ENCODE measurements around the gene RFESD. TPM values are rescaled to one million over a fixed set of nuclear protein-coding genes. Genes with fewer than 3 reads are reported as not detected.
"Not testable (repeated sequence)": the region's sequence is repeated elsewhere in the genome, so short reads cannot be mapped to it uniquely, and the experiment has no call there.

RFESD gene
- total RNA-seq, 1 donor from 2014 or later = 4.2 TPM

- no peak for DNase-seq (ENCODE audit: low spot score in 2 of 2, unreplicated experiment in 2 of 2)
- Mint-ChIP-seq H3K4me3 (no peak overlapping the region), H3K4me1 (no peaks in the 10 kb centered on the region), H3K9me3 (no peaks in the 10 kb centered on the region), H3K36me3 (no peaks in the 10 kb centered on the region), H3K27ac (no peak overlapping the region), H3K27me3 (ENCODE audit: low read depth) (peaks cover 3% of the 10 kb centered on the region)
- TF ChIP-seq CTCF (IDR thresholded peaks at IDR 0.05; ENCODE audit: unreplicated experiment) = no peak
These were observed 7.9 kb upstream of the RFESD start for GRCh38 chr5:95638632-95639031.

DNA sequence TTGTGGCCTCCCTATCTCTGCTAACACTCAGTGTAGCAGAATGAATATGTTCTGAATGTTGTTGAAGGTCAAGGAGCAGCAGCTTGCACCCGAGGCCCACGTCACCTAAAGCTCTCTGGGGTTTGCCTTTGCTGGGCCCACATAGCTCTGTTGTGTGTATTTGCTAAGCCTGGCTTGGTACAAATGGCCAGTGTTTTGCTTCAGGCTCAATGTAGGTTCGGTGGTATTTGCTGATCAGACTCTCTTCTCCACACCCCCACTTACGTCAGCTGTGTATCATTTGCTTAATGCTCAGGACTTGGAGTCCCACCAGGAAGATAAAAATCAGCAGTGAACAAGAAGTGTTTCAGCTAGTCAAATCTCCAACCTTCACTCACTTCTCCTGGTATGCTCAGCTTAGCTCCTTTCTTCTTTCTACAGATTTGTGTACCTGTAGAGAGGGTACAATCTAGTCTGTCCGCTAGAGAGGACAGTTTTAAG, 4.8 kb upstream of the RFESD start:
- DNase-seq (ENCODE audit: low spot score in 2 of 2, unreplicated experiment in 2 of 2) = no peak
- Mint-ChIP-seq H3K4me3 (no peak overlapping the region), H3K36me3 (no peaks in the 10 kb centered on the region), H3K27ac (no peak overlapping the region), H3K4me1 (no peaks in the 10 kb centered on the region), H3K27me3 (ENCODE audit: low read depth) (peaks cover 3% of the 10 kb centered on the region), H3K9me3 (no peaks in the 10 kb centered on the region)
- no peak for TF ChIP-seq CTCF (IDR thresholded peaks at IDR 0.05; ENCODE audit: unreplicated experiment)

DNA sequence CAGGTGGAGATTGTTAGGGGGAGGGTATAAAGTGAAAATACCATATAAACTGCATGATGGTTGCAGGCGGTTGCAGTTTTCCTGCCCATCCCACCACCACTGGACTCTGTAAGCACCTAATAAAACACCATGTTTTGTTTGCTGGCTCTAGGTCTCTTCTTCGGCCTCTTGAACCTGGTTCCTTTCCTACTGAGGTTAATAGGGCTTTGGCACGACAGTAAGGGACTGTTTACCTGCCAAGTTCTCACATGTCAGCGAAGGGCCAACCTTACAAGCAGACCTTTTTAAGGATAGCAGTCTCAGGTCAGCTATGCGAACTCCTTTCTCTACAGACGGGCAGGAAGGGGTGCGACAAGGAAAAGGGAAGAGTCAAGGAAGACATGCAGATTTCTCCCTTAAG, 3.4 kb upstream of the RFESD start:
- no peak for TF ChIP-seq CTCF (IDR thresholded peaks at IDR 0.05; ENCODE audit: unreplicated experiment)
- no peaks in the 10 kb centered on the region for H3K36me3 Mint-ChIP-seq
- peaks cover 3% of the 10 kb centered on the region for H3K27me3 Mint-ChIP-seq (ENCODE audit: low read depth)
- H3K4me3 Mint-ChIP-seq = no peak overlapping the region
- H3K9me3 Mint-ChIP-seq = no peaks in the 10 kb centered on the region
- H3K4me1 Mint-ChIP-seq = peaks cover 8% of the 10 kb centered on the region
- no peak for DNase-seq (ENCODE audit: low spot score in 2 of 2, unreplicated experiment in 2 of 2)
- H3K27ac Mint-ChIP-seq = no peak overlapping the region

DNA sequence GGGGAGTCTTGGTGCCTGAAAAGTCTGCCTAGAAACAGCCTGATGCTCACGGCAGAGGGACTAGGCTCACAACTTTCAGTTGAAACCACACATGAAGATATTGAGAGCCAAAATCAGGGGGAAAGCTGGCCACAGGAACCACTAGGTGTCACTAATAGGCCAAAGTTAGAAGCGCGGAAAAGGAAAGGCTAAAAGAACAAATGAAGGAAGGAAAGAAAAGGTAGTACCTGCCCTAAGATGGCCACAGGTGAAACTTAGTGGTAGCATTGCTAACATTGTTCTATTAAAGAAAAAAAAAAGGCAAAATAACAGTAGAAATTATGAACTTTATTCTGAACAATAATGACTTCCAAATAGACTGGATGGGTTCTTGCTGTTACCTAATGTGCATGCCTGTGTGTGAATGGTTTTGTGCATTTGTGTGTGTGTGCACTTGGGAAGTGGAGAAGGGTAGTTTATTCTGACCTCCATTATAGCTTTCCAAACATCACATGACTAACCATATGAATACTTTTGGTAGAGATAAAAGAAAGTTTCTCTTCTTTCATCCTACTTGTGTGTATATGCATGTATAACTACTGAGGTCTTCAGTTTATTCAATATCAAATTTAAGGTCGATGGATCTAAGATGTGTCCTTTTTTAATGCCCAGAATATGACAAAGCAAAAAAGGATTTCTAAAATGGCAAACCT, 2.1 kb upstream of the RFESD start:
- Mint-ChIP-seq H3K27me3 (ENCODE audit: low read depth) (no peaks in the 10 kb centered on the region), H3K36me3 (no peaks in the 10 kb centered on the region), H3K27ac (no peak overlapping the region), H3K9me3 (no peaks in the 10 kb centered on the region), H3K4me1 (peaks cover 8% of the 10 kb centered on the region), H3K4me3 (no peak overlapping the region)
- TF ChIP-seq CTCF (IDR thresholded peaks at IDR 0.05; ENCODE audit: unreplicated experiment) = peak; percentile 39
- DNase-seq (ENCODE audit: low spot score in 2 of 2, unreplicated experiment in 2 of 2) = no peak

GRCh38 chr5:95646226-95646568, 380 bp upstream of the RFESD start:
- H3K36me3 Mint-ChIP-seq; H3K9me3 Mint-ChIP-seq; DNase-seq (ENCODE audit: low spot score in 2 of 2, unreplicated experiment in 2 of 2); H3K27me3 Mint-ChIP-seq (ENCODE audit: low read depth); H3K4me1 Mint-ChIP-seq: not testable (repeated sequence)
- Mint-ChIP-seq H3K27ac (peak overlapping the region; percentile 84), H3K4me3 (peak overlapping the region; percentile 75)

- Mint-ChIP-seq H3K4me3 (peak overlapping the region; percentile 7), H3K36me3 (peaks cover 4% of the 10 kb centered on the region), H3K4me1 (peaks cover 8% of the 10 kb centered on the region), H3K9me3 (no peaks in the 10 kb centered on the region), H3K27ac (no peak overlapping the region), H3K27me3 (ENCODE audit: low read depth) (no peaks in the 10 kb centered on the region)
- DNase-seq (ENCODE audit: low spot score in 2 of 2, unreplicated experiment in 2 of 2) = no peak
- TF ChIP-seq CTCF (IDR thresholded peaks at IDR 0.05; ENCODE audit: unreplicated experiment) = no peak
These were observed 1.6 kb downstream of the RFESD start for GRCh38 chr5:95647886-95648860.

All from mesothelial cell of epicardium (in vitro differentiated cells).